22Rv1 (cell line): Measurements from ENCODE around the gene CDKL2.

ENCODE experiments used
- ZFX ChIP-seq: fragments of 450-650 bp; IDR thresholded peaks from 2 replicates; pipeline ENCODE4 v1.6.1; 2017; ENCODE audit warnings: antibody characterized with exemption, borderline replicate concordance
- TF ChIP-seq, protein P1 (sequence below): fragments of 450-650 bp; IDR thresholded peaks from 2 replicates; pipeline ENCODE4 v1.5.1; 2017; ENCODE audit warnings: mild to moderate bottlenecking

DNA sequence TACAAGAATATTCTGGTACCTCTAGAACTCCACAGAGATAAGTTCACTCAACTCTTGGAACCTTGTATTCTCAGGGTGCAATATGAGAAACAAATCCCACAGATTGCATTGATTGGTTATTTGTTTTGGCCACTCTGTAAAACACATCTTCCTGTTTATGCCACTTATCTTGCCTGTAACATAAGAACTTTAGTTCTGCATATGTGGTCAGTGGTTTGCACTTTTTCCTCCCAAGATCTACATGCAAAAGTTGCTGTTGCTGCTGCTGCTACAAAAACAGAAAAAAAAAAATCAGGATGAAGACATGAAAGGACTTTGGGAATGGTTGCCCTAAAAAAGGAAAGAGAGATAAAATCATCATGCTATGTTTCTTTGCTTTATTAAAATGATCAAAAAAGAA, 64.8 kb downstream of the CDKL2 start:
- TF ChIP-seq, protein P1, sequence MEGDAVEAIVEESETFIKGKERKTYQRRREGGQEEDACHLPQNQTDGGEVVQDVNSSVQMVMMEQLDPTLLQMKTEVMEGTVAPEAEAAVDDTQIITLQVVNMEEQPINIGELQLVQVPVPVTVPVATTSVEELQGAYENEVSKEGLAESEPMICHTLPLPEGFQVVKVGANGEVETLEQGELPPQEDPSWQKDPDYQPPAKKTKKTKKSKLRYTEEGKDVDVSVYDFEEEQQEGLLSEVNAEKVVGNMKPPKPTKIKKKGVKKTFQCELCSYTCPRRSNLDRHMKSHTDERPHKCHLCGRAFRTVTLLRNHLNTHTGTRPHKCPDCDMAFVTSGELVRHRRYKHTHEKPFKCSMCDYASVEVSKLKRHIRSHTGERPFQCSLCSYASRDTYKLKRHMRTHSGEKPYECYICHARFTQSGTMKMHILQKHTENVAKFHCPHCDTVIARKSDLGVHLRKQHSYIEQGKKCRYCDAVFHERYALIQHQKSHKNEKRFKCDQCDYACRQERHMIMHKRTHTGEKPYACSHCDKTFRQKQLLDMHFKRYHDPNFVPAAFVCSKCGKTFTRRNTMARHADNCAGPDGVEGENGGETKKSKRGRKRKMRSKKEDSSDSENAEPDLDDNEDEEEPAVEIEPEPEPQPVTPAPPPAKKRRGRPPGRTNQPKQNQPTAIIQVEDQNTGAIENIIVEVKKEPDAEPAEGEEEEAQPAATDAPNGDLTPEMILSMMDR = no peak
- no peak for TF ChIP-seq ZFX
